Smooth muscle cell (in vitro differentiated cells): ENCODE results near the gene FUT8. TPM values are rescaled to one million over a fixed set of nuclear protein-coding genes. Genes with fewer than 3 reads are reported as not detected.

ENCODE experiments used
- DNase-seq: peaks from one replicate; lab custom pipeline; 2025; ENCODE audit not compliant: unreplicated experiment; lab: John Stamatoyannopoulos, UW
- H2AFZ ChIP-seq: fragments of 200-600 bp; sonication (generic); 2 replicates; pipeline ENCODE4 v1.6.0; 2016; ENCODE audit warnings: antibody characterized with exemption, low read depth, mild to moderate bottlenecking
- H3F3A ChIP-seq: fragments of 200-600 bp; sonication (generic); 2 replicates; pipeline ENCODE4 v1.6.0; 2017; ENCODE audit warnings: antibody characterized with exemption, low read depth
- H3K27ac ChIP-seq: fragments of 200-600 bp; sonication (generic); 2 replicates; pipeline ENCODE4 v1.5.1; 2016; ENCODE audit warnings: low read depth, mild to moderate bottlenecking
- H3K27me3 ChIP-seq: fragments of 200-600 bp; sonication (generic); 2 replicates; pipeline ENCODE4 v1.6.1; 2016; ENCODE audit warnings: low read depth, mild to moderate bottlenecking
- H3K36me3 ChIP-seq: fragments of 200-600 bp; sonication (generic); 2 replicates; pipeline ENCODE4 v1.5.1; 2016; ENCODE audit warnings: low read depth
- H3K4me1 ChIP-seq: fragments of 200-600 bp; sonication (generic); 2 replicates; pipeline ENCODE4 v1.5.1; 2016; ENCODE audit warnings: low read depth
- H3K4me2 ChIP-seq: fragments of 200-600 bp; sonication (generic); 2 replicates; pipeline ENCODE4 v1.6.0; 2016; ENCODE audit warnings: mild to moderate bottlenecking
- H3K4me3 ChIP-seq: fragments of 200-600 bp; sonication (generic); 2 replicates; pipeline ENCODE4 v1.5.1; 2016; ENCODE audit warnings: mild to moderate bottlenecking
- H3K79me2 ChIP-seq: fragments of 200-600 bp; sonication (generic); 2 replicates; pipeline ENCODE4 v1.6.0; 2016; ENCODE audit warnings: low read depth, mild to moderate bottlenecking
- H3K9ac ChIP-seq: fragments of 200-600 bp; sonication (generic); 2 replicates; pipeline ENCODE4 v1.6.0; 2016; ENCODE audit warnings: low read depth
- H3K9me3 ChIP-seq: fragments of 200-600 bp; sonication (generic); replicated peaks from 2 replicates; pipeline ENCODE4 v1.5.1; 2016; ENCODE audit warnings: low read depth
- H4K20me1 ChIP-seq: fragments of 200-600 bp; sonication (generic); 2 replicates; pipeline ENCODE4 v1.6.0; 2016; ENCODE audit warnings: low read depth
- CTCF ChIP-seq: fragments of 200-600 bp; sonication (generic); IDR thresholded peaks from 2 replicates; pipeline ENCODE4 v1.5.1; 2017; ENCODE audit warnings: borderline replicate concordance, mild to moderate bottlenecking, antibody characterized with exemption; ENCODE audit not compliant: insufficient read depth, poor library complexity, severe bottlenecking
- WGBS: methylation state at CpG from one replicate; pipeline ENCODE4 v1.1.7; 2016; ENCODE audit warnings: low lambda C conversion rate; 5-methylcytosine and 5-hydroxymethylcytosine counted together
- polyA plus RNA-seq: library from polyadenylated mRNA; unstranded; fragments of >200 nt; fragmentation: Nextera tagmentation; extraction: Ambion mirVana; gene quantifications from 2 replicates; pipeline ENCODE4 v1.2.1, GENCODE V29; 2016
- total RNA-seq: library from RNA; depleted of rRNA; stranded (reverse); fragments of >200 nt; gene quantifications from 2 replicates; pipeline ENCODE4 v1.2.3, GENCODE V29; 2014

FUT8 gene
- total and polyA plus RNA-seq, 2 experiments from 2014 or later = 12.8 to 50.2 TPM

- no peaks in the 10 kb centered on the region for H3K36me3 ChIP-seq
- no peaks in the 10 kb centered on the region for H3K79me2 ChIP-seq
- no peaks in the 10 kb centered on the region for H4K20me1 ChIP-seq
- H3K9ac ChIP-seq = no peak overlapping the region
- no peaks in the 10 kb centered on the region for H3K9me3 ChIP-seq
- no peaks in the 10 kb centered on the region for H3F3A ChIP-seq
- no peak for DNase-seq
- H3K27ac ChIP-seq = no peak overlapping the region
- WGBS = 56% methylated on average over 2 of the region's 2 CpGs
- H3K4me2 ChIP-seq = no peak overlapping the region
- TF ChIP-seq CTCF = no peak
- H3K27me3 ChIP-seq = no peaks in the 10 kb centered on the region
- H3K4me1 ChIP-seq = no peaks in the 10 kb centered on the region
- H3K4me3 ChIP-seq = no peak overlapping the region
- H2AFZ ChIP-seq = no peak overlapping the region
Measured at GRCh38 chr14:65560340-65561027, 148.0 kb downstream of the FUT8 start.

DNA sequence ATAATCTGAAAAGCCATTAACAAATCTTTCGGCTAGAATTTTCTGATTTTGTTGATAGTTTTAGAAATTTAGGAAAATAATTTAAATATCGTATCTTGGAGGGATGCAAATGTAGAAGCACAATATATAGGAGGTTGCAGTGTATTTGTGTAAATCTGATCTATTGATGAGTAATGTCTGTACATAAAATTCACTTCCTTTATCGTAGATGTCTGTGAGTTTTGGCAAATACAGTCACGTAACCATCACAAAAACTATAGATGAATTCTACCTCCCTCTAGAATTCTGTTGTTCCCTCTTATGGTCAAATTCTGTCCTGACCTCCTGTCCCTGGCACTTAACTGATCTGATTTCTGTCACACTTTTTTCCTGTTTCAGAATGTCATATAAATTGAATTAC is 151.8 kb downstream of the FUT8 start:
- 98% methylated on average over 4 of the region's 4 CpGs for WGBS
- no peak for TF ChIP-seq CTCF
- no peaks in the 10 kb centered on the region for H3K79me2 ChIP-seq

DNA sequence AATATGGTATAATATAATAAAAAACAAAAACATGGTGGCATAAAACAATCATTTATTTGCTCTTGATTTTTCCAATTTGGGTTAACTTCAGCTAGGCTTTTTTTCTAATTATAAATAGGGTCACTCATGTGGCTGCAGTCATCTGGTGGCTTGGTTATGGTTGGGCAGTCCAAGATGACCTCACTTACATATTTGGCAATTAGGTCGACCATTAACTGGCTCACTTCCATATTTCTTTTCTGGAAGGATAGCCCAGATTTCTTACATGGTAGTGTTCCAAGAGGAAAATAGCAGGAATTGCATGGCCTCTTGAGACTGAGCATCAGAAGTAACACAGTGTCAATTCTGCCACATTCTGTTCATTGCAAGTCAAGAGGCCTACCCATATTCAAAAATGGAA is 153.4 kb downstream of the FUT8 start:
- no peak overlapping the region for H3K9ac ChIP-seq
- H3K4me1 ChIP-seq = no peaks in the 10 kb centered on the region
- no peak for DNase-seq
- H4K20me1 ChIP-seq = no peaks in the 10 kb centered on the region
- H3K36me3 ChIP-seq = no peaks in the 10 kb centered on the region
- no peaks in the 10 kb centered on the region for H3K9me3 ChIP-seq
- no peak overlapping the region for H3K27ac ChIP-seq
- TF ChIP-seq CTCF = no peak
- no peak overlapping the region for H2AFZ ChIP-seq
- H3K4me2 ChIP-seq = no peak overlapping the region
- WGBS = 100% methylated on average over 1 of the region's 1 CpG
- no peaks in the 10 kb centered on the region for H3K27me3 ChIP-seq
- no peaks in the 10 kb centered on the region for H3K79me2 ChIP-seq
- no peaks in the 10 kb centered on the region for H3F3A ChIP-seq
- H3K4me3 ChIP-seq = no peak overlapping the region

More for the DNA sequence above, 151.8 kb downstream of the FUT8 start:
- Histone ChIP-seq H3F3A (no peaks in the 10 kb centered on the region), H3K27me3 (no peaks in the 10 kb centered on the region), H3K36me3 (no peaks in the 10 kb centered on the region), H3K27ac (no peak overlapping the region), H3K4me2 (no peak overlapping the region), H3K4me3 (no peak overlapping the region), H3K9ac (no peak overlapping the region), H2AFZ (no peak overlapping the region), H3K4me1 (no peaks in the 10 kb centered on the region), H3K9me3 (no peaks in the 10 kb centered on the region), H4K20me1 (no peaks in the 10 kb centered on the region)
- DNase-seq = no peak
